Neutrophil (primary cell): Measurements from ENCODE around the gene MCTP1.

ENCODE experiments used
- H3K27ac ChIP-seq: fragments of 200-600 bp; sonication (generic); 2 replicates; pipeline ENCODE4 v1.5.1; 2016; ENCODE audit warnings: mild to moderate bottlenecking, moderate library complexity
- H3K27me3 ChIP-seq: fragments of 200-600 bp; sonication (generic); 2 replicates; pipeline ENCODE4 v1.6.0; 2016; ENCODE audit warnings: mild to moderate bottlenecking
- H3K36me3 ChIP-seq: fragments of 200-600 bp; sonication (generic); 2 replicates; pipeline ENCODE4 v1.5.1; 2017
- H3K4me1 ChIP-seq, 2 experiments: fragments of 200-600 bp in 1 of 2; sonication (generic) in 1 of 2; 1 replicate in 1 of 2; 2 replicates in 1 of 2; pipeline versions ENCODE4 v1.5.1 to v1.6.1; 2013 to 2016; ENCODE audit warnings: low read depth in 1 of 2, low read length in 1 of 2, mild to moderate bottlenecking in 1 of 2, moderate library complexity in 1 of 2; ENCODE audit not compliant: control insufficient read depth in 1 of 2, insufficient read depth in 1 of 2
- H3K4me3 ChIP-seq, 2 experiments: fragments of 200-600 bp in 1 of 2; sonication (generic) in 1 of 2; 1 replicate in 1 of 2; 2 replicates in 1 of 2; pipeline ENCODE4 v1.5.1; 2013 to 2016; ENCODE audit warnings: low read depth in 1 of 2, low read length in 1 of 2, mild to moderate bottlenecking in 1 of 2, moderate library complexity in 1 of 2
- H3K9me3 ChIP-seq: fragments of 200-600 bp; sonication (generic); 2 replicates; pipeline ENCODE4 v1.5.1; 2016
- CTCF ChIP-seq: fragments of 200-600 bp; sonication (generic); IDR thresholded peaks from 2 replicates; pipeline ENCODE4 v1.5.1; 2016; ENCODE audit warnings: antibody characterized with exemption

The MCTP1 gene

GRCh38 chr5:95272316-95272929, 12.5 kb downstream of the MCTP1 start:
- Histone ChIP-seq H3K27ac (no peak overlapping the region), H3K27me3 (peaks cover 15% of the 10 kb centered on the region)
- no peak for TF ChIP-seq CTCF

GRCh38 chr5:95262933-95263660, 21.8 kb downstream of the MCTP1 start:
- no peak for TF ChIP-seq CTCF
- Histone ChIP-seq H3K9me3 (no peaks in the 10 kb centered on the region), H3K27me3 (peaks cover 5% of the 10 kb centered on the region), H3K27ac (no peak overlapping the region), H3K4me3 (no peak overlapping the region), H3K36me3 (no peaks in the 10 kb centered on the region), H3K4me1 (peaks cover 0 to 3% of the 10 kb centered on the region in 2 experiments)

More at GRCh38 chr5:95272316-95272929, 12.5 kb downstream of the MCTP1 start:
- H3K4me1 ChIP-seq: peaks cover 7 to 11% of the 10 kb centered on the region in 2 experiments
- no peaks in the 10 kb centered on the region for H3K9me3 ChIP-seq
- H3K4me3 ChIP-seq: no peak overlapping the region
- H3K36me3 ChIP-seq: no peaks in the 10 kb centered on the region

- no peak for TF ChIP-seq CTCF
- no peak overlapping the region for H3K4me3 ChIP-seq
- H3K27ac ChIP-seq: no peak overlapping the region
- H3K36me3 ChIP-seq: no peaks in the 10 kb centered on the region
- no peaks in the 10 kb centered on the region for H3K9me3 ChIP-seq
- peaks cover 0 to 8% of the 10 kb centered on the region in 2 experiments for H3K4me1 ChIP-seq
- no peaks in the 10 kb centered on the region for H3K27me3 ChIP-seq
Observed at GRCh38 chr5:95261437-95262175, 23.3 kb downstream of the MCTP1 start.

- H3K27me3 ChIP-seq: no peaks in the 10 kb centered on the region
- H3K27ac ChIP-seq: no peak overlapping the region
- no peaks in the 10 kb centered on the region for H3K9me3 ChIP-seq
- H3K4me1 ChIP-seq: peaks cover 0 to 11% of the 10 kb centered on the region in 2 experiments
- no peak for TF ChIP-seq CTCF
- no peaks in the 10 kb centered on the region for H3K36me3 ChIP-seq
- no peak overlapping the region for H3K4me3 ChIP-seq
Observed at GRCh38 chr5:95256991-95257390, 27.9 kb downstream of the MCTP1 start.

- no peak for TF ChIP-seq CTCF
- H3K27ac ChIP-seq: no peak overlapping the region
- no peaks in the 10 kb centered on the region for H3K36me3 ChIP-seq
- peaks cover 0 to 8% of the 10 kb centered on the region in 2 experiments for H3K4me1 ChIP-seq
- no peaks in the 10 kb centered on the region for H3K9me3 ChIP-seq
- no peaks in the 10 kb centered on the region for H3K27me3 ChIP-seq
- no peak overlapping the region for H3K4me3 ChIP-seq
Observed at GRCh38 chr5:95256446-95256845, 28.4 kb downstream of the MCTP1 start.
